Left renal pelvis (tissue), 4 donors: ENCODE results near the gene FGFR2. TPM values are rescaled to one million over a fixed set of nuclear protein-coding genes. Genes with fewer than 3 reads are reported as not detected.
A peak's percentile ranks its signal among the peaks of the same experiment; 100 is the strongest.
"Not testable (repeated sequence)": the region's sequence is repeated elsewhere in the genome, so short reads cannot be mapped to it uniquely, and the experiment has no call there.

Experiments used
- DNase-seq, 4 donors: peaks; one replicate each; pipeline ENCODE4 v3.0.0-alpha.2; 2013; ENCODE audit warnings: low read depth in 4 of 4, low spot score in 3 of 4
- polyA plus RNA-seq, 4 donors: library from polyadenylated mRNA; unstranded; fragments of 120-200 nt; gene quantifications; one replicate each; pipeline ENCODE4 v1.2.1, GENCODE V29; 2013; ENCODE audit not compliant: insufficient read length in 4 of 4

The FGFR2 gene
- polyA plus RNA-seq, 4 donors: 47.0 to 107 (median 104) TPM

DNA sequence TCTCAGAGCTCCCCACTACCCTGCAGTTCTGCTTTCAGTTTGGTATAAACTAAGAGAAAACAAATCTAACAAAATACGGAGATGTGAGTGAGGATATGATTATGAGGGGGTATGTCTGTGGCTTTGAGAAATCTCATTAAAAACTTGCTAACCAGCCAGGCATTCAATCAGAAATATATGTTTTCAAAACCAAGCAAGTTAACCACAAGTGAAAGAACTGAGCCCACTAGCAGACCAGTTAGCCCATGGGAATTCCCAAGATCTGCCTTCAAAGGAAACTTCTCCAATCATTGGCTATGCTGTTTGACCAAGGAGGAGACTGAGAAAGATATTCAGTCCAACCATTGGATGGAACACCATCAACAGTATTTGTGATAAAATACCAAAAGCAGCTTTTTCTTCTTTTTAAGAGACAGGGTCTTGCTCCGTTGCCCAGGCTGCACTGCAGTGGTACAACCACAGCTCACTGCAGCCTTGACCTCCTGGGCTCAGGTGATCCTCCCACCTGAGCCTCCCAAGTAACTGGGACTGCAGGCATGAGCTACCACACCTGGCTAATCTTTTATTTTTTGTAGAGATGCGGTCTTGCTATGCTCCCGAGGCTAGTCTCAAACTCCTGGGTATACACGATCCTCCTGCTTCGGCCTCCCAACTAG lies 41.2 kb downstream of the FGFR2 start:
- DNase-seq: no peak

- DNase-seq: no peak
Observed at GRCh38 chr10:121556455-121556854, 41.8 kb downstream of the FGFR2 start.

DNA sequence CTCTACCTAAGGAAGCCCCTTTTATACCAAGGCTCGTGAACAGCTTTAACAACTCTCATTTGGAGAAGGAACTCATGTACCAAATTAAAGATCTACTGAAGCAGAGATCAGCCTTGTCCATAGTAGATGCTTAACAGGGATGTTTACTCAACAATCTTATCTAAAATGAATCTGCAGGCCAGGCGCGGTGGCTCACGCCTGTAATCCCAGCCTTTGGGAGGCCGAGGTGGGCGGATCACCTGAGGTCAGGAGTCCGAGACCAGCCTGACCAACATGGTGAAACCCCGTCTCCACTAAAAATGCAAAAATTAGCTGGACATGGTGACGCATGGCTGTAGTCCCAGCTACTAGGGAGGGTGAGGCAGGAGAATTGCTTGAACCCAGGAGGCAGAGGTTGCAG lies 43.3 kb downstream of the FGFR2 start:
- DNase-seq: not testable (repeated sequence)

DNA sequence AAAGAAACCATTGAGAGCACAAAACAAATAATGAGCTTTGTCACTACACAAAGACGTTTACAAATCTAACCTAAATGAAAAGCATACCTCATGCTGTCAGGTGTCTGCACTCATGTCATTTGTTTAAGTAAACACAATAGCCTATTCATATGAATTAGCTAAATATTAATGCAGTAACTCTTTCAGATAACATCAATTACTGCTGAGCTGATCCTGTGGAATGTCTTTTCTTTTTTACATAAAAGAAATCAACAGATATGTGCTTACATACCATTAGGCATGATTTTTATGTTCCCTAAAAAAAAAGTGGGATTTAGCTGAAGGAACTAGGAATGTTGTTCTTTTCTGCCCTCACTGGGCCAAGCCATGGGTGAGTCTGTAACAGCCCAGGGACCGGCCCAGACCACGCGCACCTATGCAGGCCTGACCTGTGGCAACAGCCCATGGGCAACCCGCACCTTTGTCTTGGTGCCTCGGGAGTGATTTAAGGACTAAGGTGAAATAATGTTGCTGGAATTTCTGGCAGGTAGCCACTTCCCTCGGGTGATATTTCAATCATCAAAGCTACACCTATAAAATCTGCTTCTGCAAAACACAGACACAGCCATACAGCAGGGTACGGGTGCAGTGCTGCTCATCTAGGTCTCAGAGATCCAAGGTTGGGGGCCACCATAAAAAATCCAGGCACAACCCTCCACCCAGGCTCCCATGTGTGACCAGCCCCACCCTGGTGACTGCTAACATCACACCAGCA lies 44.6 kb downstream of the FGFR2 start:
- peak in 2 of 4 donors; percentile 34 to 51 for DNase-seq

DNA sequence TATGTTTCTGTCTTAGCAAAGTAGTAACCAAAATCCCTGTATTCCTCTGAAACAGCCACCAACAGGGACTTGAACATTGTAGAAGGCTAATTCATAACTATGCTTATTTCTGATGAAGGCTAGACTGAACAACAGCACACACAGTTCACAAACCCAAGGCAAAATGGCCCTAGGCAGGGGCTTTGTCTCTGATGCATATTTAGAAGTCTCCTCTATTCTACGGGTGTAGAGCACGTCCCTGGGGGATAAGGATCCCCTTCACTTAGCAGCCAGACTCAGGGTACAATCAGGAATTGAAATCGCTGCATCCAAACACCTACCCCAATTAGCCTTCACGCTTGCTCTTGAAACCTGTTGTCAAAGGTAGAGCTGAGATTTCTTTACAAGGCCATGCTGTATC lies 45.5 kb downstream of the FGFR2 start:
- no peak for DNase-seq

DNA sequence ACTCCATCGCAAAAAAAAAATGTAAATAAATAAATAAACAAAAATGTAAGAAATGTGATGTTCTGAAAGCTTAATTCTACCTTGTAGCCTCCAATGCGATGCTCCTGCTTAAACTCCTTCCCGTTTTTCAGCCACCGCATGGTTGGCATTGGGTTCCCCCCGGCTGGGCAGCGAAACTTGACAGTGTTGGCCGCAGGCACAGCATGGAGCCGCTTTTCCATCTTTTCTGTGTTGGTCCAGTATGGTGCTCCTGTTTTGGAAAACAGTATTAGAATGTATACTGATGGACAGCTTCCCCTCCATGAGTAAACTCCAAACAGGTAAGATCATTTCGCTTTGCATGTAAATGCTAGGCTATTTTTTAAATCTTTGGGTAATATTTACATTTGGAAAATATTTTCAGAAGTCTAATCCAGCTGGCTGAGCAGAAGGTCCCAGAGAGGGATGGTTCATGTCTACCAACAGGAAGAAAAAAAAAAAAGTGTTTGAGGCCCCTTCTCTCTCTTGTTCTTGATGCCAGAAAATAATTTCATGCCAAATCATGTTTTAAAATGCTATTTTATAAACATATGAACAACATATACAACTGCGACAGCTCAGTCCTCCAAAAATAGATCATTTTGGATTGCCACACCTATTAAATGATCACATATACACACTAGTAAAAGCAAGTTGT lies 46.9 kb downstream of the FGFR2 start:
- no peak for DNase-seq

GRCh38 chr10:121544301-121544869 lies 53.9 kb downstream of the FGFR2 start:
- no peak for DNase-seq

DNA sequence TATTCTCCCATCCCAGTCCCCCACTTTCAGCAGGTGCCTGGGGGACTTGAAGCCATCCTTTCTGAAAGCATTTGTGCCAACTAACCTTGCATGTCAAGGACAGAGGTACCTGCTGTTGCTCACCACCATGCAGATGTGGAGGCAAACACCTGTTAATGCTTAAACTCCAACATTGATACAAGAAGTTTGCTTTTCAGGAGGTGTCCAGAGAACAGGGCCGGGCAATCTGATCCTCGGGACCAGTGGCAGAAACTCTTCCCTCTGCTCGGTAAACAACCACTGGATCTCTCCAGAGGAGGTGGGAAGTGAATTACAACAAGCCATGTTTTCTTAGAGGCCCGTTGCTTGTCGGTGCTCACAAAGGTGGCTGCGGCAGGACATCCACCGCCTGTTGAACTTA lies 54.7 kb downstream of the FGFR2 start:
- DNase-seq: no peak

GRCh38 chr10:121541450-121542120 lies 56.7 kb downstream of the FGFR2 start:
- DNase-seq: no peak

- no peak for DNase-seq
Observed at GRCh38 chr10:121540732-121541395, 57.4 kb downstream of the FGFR2 start.

- no peak for DNase-seq
Observed at GRCh38 chr10:121539786-121540185, 58.5 kb downstream of the FGFR2 start.

GRCh38 chr10:121536310-121536913 lies 61.8 kb downstream of the FGFR2 start:
- DNase-seq: no peak

GRCh38 chr10:121535381-121535780 lies 62.9 kb downstream of the FGFR2 start:
- DNase-seq: no peak

GRCh38 chr10:121532292-121532864 lies 65.9 kb downstream of the FGFR2 start:
- no peak for DNase-seq

DNA sequence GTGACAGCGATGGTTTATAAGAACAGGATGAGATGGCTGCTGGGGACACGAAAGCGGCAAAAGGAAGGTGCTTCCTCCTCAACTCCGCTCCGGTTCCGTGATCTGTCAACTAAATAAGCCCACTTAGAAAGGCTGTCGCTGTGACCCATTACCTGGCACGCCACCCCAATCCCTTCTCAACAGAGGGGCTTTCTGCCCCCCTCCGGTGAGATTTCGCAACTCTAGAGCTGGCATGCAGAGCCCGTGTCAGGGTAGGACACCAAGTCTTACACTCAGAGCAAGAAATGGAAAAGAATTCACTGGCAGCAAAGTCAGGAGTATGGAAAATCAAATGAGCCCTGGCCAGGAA lies 66.4 kb downstream of the FGFR2 start:
- no peak for DNase-seq

DNA sequence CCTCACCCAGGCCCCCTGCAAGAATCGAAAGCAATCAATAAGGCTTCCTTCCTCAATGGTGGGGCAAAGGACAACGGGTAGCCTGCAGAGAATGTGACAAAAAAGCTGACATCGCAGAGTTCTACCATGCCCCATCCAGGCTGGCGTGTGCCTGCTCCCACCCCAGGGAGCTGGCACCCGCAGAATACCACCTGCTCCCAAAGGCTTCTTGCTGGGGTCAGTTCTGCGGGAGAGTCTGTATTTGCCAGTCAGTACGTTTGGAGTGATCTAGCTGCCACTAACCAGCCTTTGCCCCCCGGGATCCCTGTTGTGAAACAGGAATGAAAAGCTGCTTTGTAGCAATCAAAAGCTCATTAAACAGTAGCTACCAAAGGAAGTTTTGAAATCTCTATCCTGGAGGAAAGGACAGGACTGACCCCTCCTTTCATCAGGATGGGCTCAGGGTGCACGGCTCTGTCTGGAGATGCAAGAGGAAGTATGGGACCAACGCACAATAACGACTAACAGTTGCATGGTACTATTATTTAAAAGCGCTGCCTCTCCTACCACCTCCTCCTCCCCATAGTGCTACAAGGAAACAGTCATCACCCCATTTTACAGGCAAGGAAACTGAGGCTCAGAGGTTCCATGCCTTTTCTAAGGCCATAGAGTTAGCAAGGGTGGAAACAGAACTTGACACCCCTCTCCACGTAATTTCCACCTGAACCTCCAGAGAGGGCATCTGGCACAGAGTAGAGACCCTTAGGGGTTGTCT lies 67.0 kb downstream of the FGFR2 start:
- no peak for DNase-seq

DNA sequence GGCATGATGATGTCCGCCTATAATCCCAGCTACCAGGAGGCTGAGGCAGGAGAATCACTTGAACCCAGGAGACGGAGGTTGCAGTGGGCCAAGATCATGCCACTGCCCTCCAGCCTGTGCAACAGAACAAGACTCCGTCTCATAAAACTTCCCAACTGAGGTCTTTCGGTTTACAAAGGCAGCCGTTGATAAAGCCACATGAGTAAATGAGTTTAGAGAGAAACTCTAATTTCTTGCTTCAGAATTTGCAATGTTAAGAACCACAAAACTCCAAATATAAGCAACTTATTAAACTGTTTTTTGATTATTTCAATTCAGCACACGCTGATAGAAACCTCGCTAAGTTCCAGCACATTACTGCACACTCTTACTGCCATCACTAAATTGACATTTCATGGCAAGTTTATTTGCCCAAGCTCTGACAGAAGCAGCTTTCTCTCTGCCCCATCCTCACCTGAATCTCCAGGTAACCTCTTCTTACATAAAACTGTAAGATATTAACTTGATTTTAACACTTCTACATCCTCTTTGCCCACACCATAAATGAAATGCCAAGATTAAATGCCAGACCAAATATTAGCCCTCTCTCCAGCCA lies 67.7 kb downstream of the FGFR2 start:
- no peak for DNase-seq

DNA sequence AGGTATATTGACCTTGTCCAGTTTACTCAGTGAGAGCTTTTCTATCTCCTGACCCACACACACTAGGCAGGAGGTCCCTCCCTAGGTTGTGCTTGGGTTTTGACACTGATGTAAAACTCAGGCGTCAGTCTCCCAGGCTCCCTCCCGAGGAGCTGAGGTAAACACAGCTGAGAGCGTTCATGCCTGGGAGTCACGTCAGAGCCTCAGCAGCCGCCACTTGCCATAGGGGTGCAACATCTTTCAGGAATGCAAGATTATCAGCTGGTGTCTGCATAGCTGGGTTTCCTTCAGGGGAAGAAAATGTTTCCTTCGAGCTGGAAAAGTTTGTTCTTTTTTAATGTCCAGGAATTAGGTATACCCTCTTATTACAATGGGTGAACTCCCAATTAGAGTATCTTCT lies 70.6 kb downstream of the FGFR2 start:
- no peak for DNase-seq

DNA sequence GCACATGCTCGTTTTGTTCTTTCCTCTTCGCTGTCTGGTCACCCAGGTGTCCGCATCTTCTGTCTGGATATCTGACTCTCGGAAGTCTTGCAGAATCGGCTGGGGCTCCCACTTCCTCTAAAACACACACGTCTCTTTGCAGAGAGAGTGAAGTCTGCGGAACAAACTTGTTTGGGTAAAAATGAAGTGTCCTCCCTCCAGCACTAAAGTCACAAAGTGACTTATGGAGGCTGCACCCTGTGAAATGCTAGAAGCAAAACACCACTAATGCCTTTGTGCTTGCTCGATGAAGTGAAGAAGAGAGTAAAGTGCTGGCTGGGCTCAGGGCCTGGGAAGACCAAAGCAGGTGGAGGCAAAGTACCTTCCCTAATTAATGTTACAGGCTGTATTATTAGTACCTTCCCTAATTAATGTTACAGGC lies 71.4 kb downstream of the FGFR2 start:
- peak in 1 of 4 donors; percentile 75 for DNase-seq
